ENCODE measurements around the gene RAB15. TPM values are rescaled to one million over a fixed set of nuclear protein-coding genes. Genes with fewer than 3 reads are reported as not detected.

RAB15 gene
- total and polyA plus RNA-seq, 9 of the 15 experiments (the other 6 are each of a cell fraction or from before 2014, with no cell fraction given), result 0.09 to 0.30 (median 0.16) TPM; not detected in 2

- H2AFZ ChIP-seq (ENCODE audit: low read depth, low read length), result no peak overlapping the region
- H3K36me3 ChIP-seq (ENCODE audit: control insufficient read depth, insufficient read depth, low read length), result no peaks in the 10 kb centered on the region
- no peaks in the 10 kb centered on the region for H3K27me3 ChIP-seq (ENCODE audit: control insufficient read depth in 2 of 2, insufficient read depth in 2 of 2, low read length in 2 of 2)
- no peaks in the 10 kb centered on the region for H3K9me3 ChIP-seq (replicated peaks; ENCODE audit: control insufficient read depth, insufficient read depth, low read depth, low read length)
- H3K4me1 ChIP-seq (replicated peaks in 1 of 2; ENCODE audit: control insufficient read depth in 2 of 2, insufficient read depth in 2 of 2, low read length in 2 of 2), result no peaks in the 10 kb centered on the region; a peak in 1 of 5 replicates
- H3K9ac ChIP-seq (ENCODE audit: insufficient read depth in 1 of 2, low read depth in 2 of 2, low read length in 2 of 2), result no peak overlapping the region
- no peak overlapping the region for H3K4me2 ChIP-seq (ENCODE audit: insufficient read depth, low read length)
- ChIA-PET POLR2A (interaction anchor here (1.1 kb wide), 1 partner anchor 11 kb away, joined by 3 read pairs; no protein-coding TSS in a partner anchor), CTCF (ENCODE audit: low intra/inter-chr PET ratio) (no interaction called here)
- no peaks in the 10 kb centered on the region for H3K9me1 ChIP-seq (ENCODE audit: control insufficient read depth, insufficient read depth, low read length)
- in situ Hi-C loops (cut with MboI) (no loop called here), intact Hi-C loops (cut with micrococcal nuclease) (no loop called here)
- DNase-seq (ENCODE audit: extremely low read depth in 1 of 4, low spot score in 3 of 4) (no peak), FAIRE-seq (no peak), ATAC-seq (no peak)
- no peaks in the 10 kb centered on the region for H4K20me1 ChIP-seq (replicated peaks; ENCODE audit: control insufficient read depth, insufficient read depth, low read length)
- 91% methylated on average over 3 of the region's 3 CpGs for WGBS (ENCODE audit: insufficient coverage, low coverage, missing lambda C conversion rate)
- peaks cover 21% of the 10 kb centered on the region for H3K79me2 ChIP-seq (ENCODE audit: control insufficient read depth, insufficient read depth, low read length)
- TF ChIP-seq STAT5B (CRISPR knock-in tag; IDR thresholded peaks at IDR 0.05), result no peak
- no peak for TF ChIP-seq ZFPM2 (CRISPR knock-in tag; IDR thresholded peaks at IDR 0.05)
- no peak for TF ChIP-seq NCOA2 (IDR thresholded peaks at IDR 0.05; ENCODE audit: partially characterized antibody in 2 of 2)
- no peak for TF ChIP-seq ZNF143 (CRISPR knock-in tag; IDR thresholded peaks at IDR 0.05)
- TF ChIP-seq ATF1 (CRISPR knock-in tag; IDR thresholded peaks at IDR 0.05), result no peak
- TF ChIP-seq ATF1 (tag; IDR thresholded peaks at IDR 0.05), result no peak
- no peak for TF ChIP-seq FOXJ3 (CRISPR knock-in tag; IDR thresholded peaks at IDR 0.05)
- no peak for TF ChIP-seq BACH1 (tag; IDR thresholded peaks at IDR 0.05)
- no peak for TF ChIP-seq ARID4B (CRISPR knock-in tag; IDR thresholded peaks at IDR 0.05)
- TF ChIP-seq ZC3H11A (IDR thresholded peaks at IDR 0.05; ENCODE audit: low read depth, low read length), result no peak
- no peak for TF ChIP-seq PTBP1 (IDR thresholded peaks at IDR 0.05; ENCODE audit: low read depth, low read length)
- TF ChIP-seq BRD4 (IDR thresholded peaks at IDR 0.05), result no peak
- TF ChIP-seq HINFP (tag; conservative IDR thresholded peaks at IDR 0.05; ENCODE audit: low read depth), result no peak
- no peak for TF ChIP-seq RFX5 (IDR thresholded peaks at IDR 0.05; ENCODE audit: low read depth, low read length)
- no peak for TF ChIP-seq POLR2G (IDR thresholded peaks at IDR 0.05; ENCODE audit: low read depth, low read length)
- TF ChIP-seq ELF4 (CRISPR knock-in tag; IDR thresholded peaks at IDR 0.05), result no peak
- TF ChIP-seq DNMT1 (IDR thresholded peaks at IDR 0.05), result no peak
- TF ChIP-seq RB1 (IDR thresholded peaks at IDR 0.05; ENCODE audit: low read depth), result no peak
- TF ChIP-seq NFRKB (IDR thresholded peaks at IDR 0.05; ENCODE audit: low read depth), result no peak
- no peak for TF ChIP-seq SRSF7 (optimal IDR thresholded peaks at IDR 0.05; ENCODE audit: low read depth, low read length)
- TF ChIP-seq ZNF146 (CRISPR knock-in tag; IDR thresholded peaks at IDR 0.05; ENCODE audit: unreplicated experiment), result no peak
- no peak overlapping the region for H3K4me3 ChIP-seq
- H3K27ac ChIP-seq (ENCODE audit: extremely low read depth, low read depth, low read length), result no peak overlapping the region
- BruUV-seq (replicated peaks), result no TSS peak
These were observed 23.2 kb upstream of the RAB15 start for GRCh38 chr14:64995291-64995690.
